Pancreas (tissue), 10 donors: ENCODE data around the gene SH3D19. TPM values are rescaled to one million over a fixed set of nuclear protein-coding genes. Genes with fewer than 3 reads are reported as not detected.
"Not testable (repeated sequence)": the region's sequence is repeated elsewhere in the genome, so short reads cannot be mapped to it uniquely, and the experiment has no call there.

ENCODE experiments used
- ATAC-seq, 4 donors: fragments of 200-7000 bp; cut with Tn5 transposase; one replicate each; pipeline versions ENCODE4 v1.8.0 to v1.9.1; 2020; ENCODE audit warnings: mild to moderate bottlenecking in 4 of 4, moderate library complexity in 4 of 4
- DNase-seq, 6 donors: peaks; one replicate each; pipeline ENCODE4 v3.0.0-alpha.2; 2020
- FAIRE-seq: peaks from 2 replicates; lab custom pipeline; 2012; peaks lifted over from hg19 to GRCh38; lab: Jason Lieb, UNC
- H3K27ac ChIP-seq, 4 donors: fragments of 200-600 bp; sonication (generic); 1 replicate in 3 of 4; 2 replicates in 1 of 4; pipeline versions ENCODE4 v1.5.0 to v1.8.0; 2020
- H3K27me3 ChIP-seq, 4 donors: fragments of 200-600 bp; one replicate each; pipeline ENCODE4 v1.8.0; 2021
- H3K36me3 ChIP-seq, 3 donors: fragments of 200-600 bp; sonication (generic) in 1 of 3; one replicate each; pipeline versions ENCODE4 v1.5.0 to v1.8.0; 2020 to 2021
- H3K4me1 ChIP-seq, 3 donors: fragments of 200-600 bp; one replicate each; pipeline ENCODE4 v1.8.0; 2021
- H3K4me3 ChIP-seq, 4 donors: fragments of 200-600 bp; sonication (generic) in 2 of 4; one replicate each; pipeline versions ENCODE4 v1.5.0 to v1.8.0; 2020 to 2021
- H3K9me3 ChIP-seq, 4 donors: fragments of 200-600 bp; one replicate each; pipeline ENCODE4 v1.8.0; 2021
- WGBS, 2 donors: extraction: QIAGEN DNeasy Blood & Tissue Kit; methylation state at CpG; one replicate each; pipeline ENCODE4 v1.1.7; 2013; 5-methylcytosine and 5-hydroxymethylcytosine counted together
- intact Hi-C, 3 donors: fragments of 100-400 bp; cut with DNase I; formaldehyde crosslinking; loops; one replicate each; pipeline versions ENCODE4 v1.11.1 to v1.14.2; 2022
- polyA plus RNA-seq, 2 donors: library from polyadenylated mRNA; stranded (reverse); fragments of 200-250 nt; gene quantifications; one replicate each; pipeline ENCODE4 v1.2.3, GENCODE V29; 2013
- total RNA-seq, 6 donors: library from RNA; stranded (reverse); fragmentation: NEBNext Ultra II Directional in 4 of 6; extraction: Animal tissue kit (Norgen Biotek cat#: 25700) in 4 of 6; gene quantifications; one replicate each; pipeline versions ENCODE4 v1.2.1 to v1.2.4, GENCODE V29; 2021 to 2023
- TF ChIP-seq, protein P1 (sequence below), 4 donors: fragments of 200-600 bp; sonication (generic) in 3 of 4; IDR thresholded peaks; one replicate each; pipeline versions ENCODE4 v1.5.0 to v1.8.0; 2021; ENCODE audit warnings: antibody characterized with exemption in 4 of 4
- donor health status: healthy with polysubstance abuse.
- donor health status: DM: no; HTN: no; CAD: no; lungs with moderate emphysema.
- donor health status: DM: no; HTN: no; CAD: no.
- donor health status: control.
- donor health status: control.
- donor health status: Bipolar disorder and iron deficiency.
- donor health status: DM: yes; HTN: yes; CAD: no.
- donor health status: DM: no; HTN: no; CAD: no.
- donor health status: DM: no; HTN: no; CAD: no.
- donor health status: DM: yes; HTN: yes; CAD: no.

Gene SH3D19
- total and polyA plus RNA-seq, 8 donors, result 11.9 to 34.5 (median 12.9) TPM

DNA sequence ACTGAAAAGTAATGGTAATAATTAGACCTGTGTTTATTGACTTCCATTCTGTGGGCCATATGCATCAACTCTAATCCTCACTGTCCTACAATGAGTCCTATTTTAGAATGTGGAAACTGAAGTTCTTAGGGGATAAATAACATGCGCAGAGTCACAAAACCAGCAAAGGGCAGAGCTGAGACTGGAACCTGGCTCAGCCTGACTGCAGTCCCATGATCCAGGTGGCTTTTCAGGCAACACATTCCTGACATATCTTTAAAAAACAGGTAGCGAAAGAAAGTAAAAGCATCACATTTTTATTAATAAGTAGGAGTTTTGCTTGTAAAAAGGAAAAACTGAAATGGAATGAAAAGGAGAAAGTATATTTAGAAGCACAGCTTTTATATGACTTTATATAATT lies 83.1 kb downstream of the SH3D19 start:
- FAIRE-seq (no peak), ATAC-seq (no peak), DNase-seq (no peak)
- peaks cover 0 to 7% (median 4%) of the 10 kb centered on the region in 3 donors for H3K4me1 ChIP-seq
- no peak overlapping the region for H3K27ac ChIP-seq
- TF ChIP-seq, protein P1, sequence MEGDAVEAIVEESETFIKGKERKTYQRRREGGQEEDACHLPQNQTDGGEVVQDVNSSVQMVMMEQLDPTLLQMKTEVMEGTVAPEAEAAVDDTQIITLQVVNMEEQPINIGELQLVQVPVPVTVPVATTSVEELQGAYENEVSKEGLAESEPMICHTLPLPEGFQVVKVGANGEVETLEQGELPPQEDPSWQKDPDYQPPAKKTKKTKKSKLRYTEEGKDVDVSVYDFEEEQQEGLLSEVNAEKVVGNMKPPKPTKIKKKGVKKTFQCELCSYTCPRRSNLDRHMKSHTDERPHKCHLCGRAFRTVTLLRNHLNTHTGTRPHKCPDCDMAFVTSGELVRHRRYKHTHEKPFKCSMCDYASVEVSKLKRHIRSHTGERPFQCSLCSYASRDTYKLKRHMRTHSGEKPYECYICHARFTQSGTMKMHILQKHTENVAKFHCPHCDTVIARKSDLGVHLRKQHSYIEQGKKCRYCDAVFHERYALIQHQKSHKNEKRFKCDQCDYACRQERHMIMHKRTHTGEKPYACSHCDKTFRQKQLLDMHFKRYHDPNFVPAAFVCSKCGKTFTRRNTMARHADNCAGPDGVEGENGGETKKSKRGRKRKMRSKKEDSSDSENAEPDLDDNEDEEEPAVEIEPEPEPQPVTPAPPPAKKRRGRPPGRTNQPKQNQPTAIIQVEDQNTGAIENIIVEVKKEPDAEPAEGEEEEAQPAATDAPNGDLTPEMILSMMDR (IDR thresholded peaks at IDR 0.05), result no peak
- intact Hi-C loops, result no loop called here
- WGBS, 2 donors, result 91 to 97% methylated on average over 2 of the region's 2 CpGs
- no peaks in the 10 kb centered on the region for H3K27me3 ChIP-seq
- H3K4me3 ChIP-seq, result no peak overlapping the region
- no peaks in the 10 kb centered on the region for H3K9me3 ChIP-seq
- no peaks in the 10 kb centered on the region for H3K36me3 ChIP-seq

DNA sequence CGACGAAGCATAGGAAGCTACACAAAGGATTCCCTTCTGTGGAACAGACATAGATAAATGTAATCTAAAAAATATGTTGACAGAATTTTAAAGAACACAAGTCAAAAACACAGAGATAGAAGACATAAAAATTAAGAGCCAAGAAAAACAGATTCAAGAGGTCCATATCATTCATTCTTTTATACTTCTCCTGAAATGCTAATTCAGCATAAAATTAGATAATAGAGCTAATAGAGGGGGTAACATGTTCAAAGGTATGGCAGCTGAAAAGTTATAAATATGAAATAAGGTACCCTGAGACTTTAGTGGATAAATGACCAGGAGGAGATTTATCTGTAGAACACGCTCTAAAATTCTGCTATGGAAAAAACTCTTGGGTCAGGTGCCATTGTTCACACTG lies 85.8 kb downstream of the SH3D19 start:
- intact Hi-C loops, result no loop called here
- whole genome bisulfite sequencing, 2 donors, result 94 to 98% methylated on average over 3 of the region's 3 CpGs
- TF ChIP-seq, protein P1 (IDR thresholded peaks at IDR 0.05), result no peak
- Histone ChIP-seq H3K9me3 (no peaks in the 10 kb centered on the region), H3K36me3 (no peaks in the 10 kb centered on the region), H3K4me1 (no peaks in the 10 kb centered on the region), H3K27me3 (no peaks in the 10 kb centered on the region), H3K4me3 (no peak overlapping the region), H3K27ac (no peak overlapping the region)
- ATAC-seq, result no peak
- no peak for DNase-seq
- FAIRE-seq, result no peak

DNA sequence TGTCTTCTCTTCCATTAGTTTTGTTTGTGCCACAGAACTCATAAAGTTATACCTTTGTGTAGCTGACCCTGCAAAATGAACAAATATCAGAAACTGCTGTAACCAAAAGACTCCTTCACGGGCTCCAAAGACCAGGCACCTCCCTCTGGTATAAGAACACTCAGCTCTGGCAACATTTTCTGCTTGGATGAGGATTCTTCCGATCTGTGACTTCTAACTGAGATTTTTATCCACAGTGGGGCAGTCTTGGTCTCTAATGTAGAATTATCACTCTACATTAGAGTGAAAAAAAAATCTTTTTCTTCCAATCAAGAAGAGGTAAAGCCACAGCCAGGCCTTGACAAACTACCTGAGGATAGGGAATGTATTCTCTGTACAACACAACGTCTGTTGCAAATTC lies 86.9 kb downstream of the SH3D19 start:
- Histone ChIP-seq H3K9me3 (no peaks in the 10 kb centered on the region), H3K4me1 (no peaks in the 10 kb centered on the region), H3K27me3 (no peaks in the 10 kb centered on the region), H3K36me3 (no peaks in the 10 kb centered on the region), H3K27ac (no peak overlapping the region), H3K4me3 (no peak overlapping the region)
- TF ChIP-seq, protein P1 (IDR thresholded peaks at IDR 0.05), result no peak
- WGBS, 2 donors, result 53 to 63% methylated on average over 3 of the region's 3 CpGs
- peak in 2 of 4 donors; percentile 21 to 46 for ATAC-seq
- intact Hi-C loops, result no loop called here
- DNase-seq, result no peak
- FAIRE-seq, result no peak

GRCh38 chr4:151236036-151236435 lies 89.4 kb downstream of the SH3D19 start:
- DNase-seq (no peak), FAIRE-seq (no peak), ATAC-seq (no peak)
- Histone ChIP-seq H3K27me3 (no peaks in the 10 kb centered on the region), H3K36me3 (no peaks in the 10 kb centered on the region), H3K4me3 (no peak overlapping the region), H3K27ac (no peak overlapping the region), H3K9me3 (no peaks in the 10 kb centered on the region), H3K4me1 (no peaks in the 10 kb centered on the region)
- intact Hi-C loops, result no loop called here
- WGBS, 2 donors, result 98% methylated on average over 26 to 27 of the region's 27 CpGs
- TF ChIP-seq, protein P1 (IDR thresholded peaks at IDR 0.05), result no peak

- FAIRE-seq, ATAC-seq, H3K9me3 ChIP-seq, H3K36me3 ChIP-seq, H3K27me3 ChIP-seq, H3K27ac ChIP-seq, H3K4me3 ChIP-seq, intact Hi-C loops, H3K4me1 ChIP-seq, DNase-seq: not testable (repeated sequence)
- 94 to 100% methylated on average over 1 of the region's 1 CpG for WGBS, 2 donors
These were observed 90.0 kb downstream of the SH3D19 start for GRCh38 chr4:151235373-151235772.
